ENCODE data around the gene PCDH9.

Gene PCDH9

GRCh38 chr13:67175836-67176459 lies 54.2 kb downstream of the PCDH9 start:
- no peak for DNase-seq (ENCODE audit: insufficient read length, low spot score)
- FAIRE-seq: no peak

GRCh38 chr13:67168384-67168783 lies 61.8 kb downstream of the PCDH9 start:
- no peak for FAIRE-seq

GRCh38 chr13:67167420-67167819 lies 62.7 kb downstream of the PCDH9 start:
- FAIRE-seq: no peak
- no peak for DNase-seq (ENCODE audit: insufficient read length, low spot score)

More at GRCh38 chr13:67168384-67168783, 61.8 kb downstream of the PCDH9 start:
- DNase-seq (ENCODE audit: insufficient read length, low spot score): no peak

- no peak for FAIRE-seq
These were observed 69.0 kb downstream of the PCDH9 start for GRCh38 chr13:67161176-67161575.

GRCh38 chr13:67158903-67159302 lies 71.2 kb downstream of the PCDH9 start:
- DNase-seq (ENCODE audit: insufficient read length, low spot score) (no peak), FAIRE-seq (no peak)

More at GRCh38 chr13:67161176-67161575, 69.0 kb downstream of the PCDH9 start:
- DNase-seq (ENCODE audit: insufficient read length, low spot score): no peak

- FAIRE-seq: no peak
- DNase-seq (ENCODE audit: insufficient read length, low spot score): no peak
These were observed 73.4 kb downstream of the PCDH9 start for GRCh38 chr13:67156723-67157060.

GRCh38 chr13:67155898-67156722 lies 74.0 kb downstream of the PCDH9 start:
- FAIRE-seq: no peak
- DNase-seq (ENCODE audit: insufficient read length, low spot score): no peak

- DNase-seq (ENCODE audit: insufficient read length, low spot score) (no peak), FAIRE-seq (no peak)
These were observed 78.1 kb downstream of the PCDH9 start for GRCh38 chr13:67152085-67152484.

GRCh38 chr13:67151652-67152051 lies 78.5 kb downstream of the PCDH9 start:
- FAIRE-seq: no peak

GRCh38 chr13:67150608-67151007 lies 79.5 kb downstream of the PCDH9 start:
- FAIRE-seq (no peak), DNase-seq (ENCODE audit: insufficient read length, low spot score) (no peak)

More at GRCh38 chr13:67151652-67152051, 78.5 kb downstream of the PCDH9 start:
- no peak for DNase-seq (ENCODE audit: insufficient read length, low spot score)

GRCh38 chr13:67148161-67148571 lies 82.0 kb downstream of the PCDH9 start:
- no peak for DNase-seq (ENCODE audit: insufficient read length, low spot score)
- FAIRE-seq: no peak

- no peak for FAIRE-seq
- no peak for DNase-seq (ENCODE audit: insufficient read length, low spot score)
These were observed 82.6 kb downstream of the PCDH9 start for GRCh38 chr13:67147342-67148133.

GRCh38 chr13:67146523-67147130 lies 83.5 kb downstream of the PCDH9 start:
- FAIRE-seq: no peak
- DNase-seq (ENCODE audit: insufficient read length, low spot score): no peak

- no peak for FAIRE-seq
- DNase-seq (ENCODE audit: insufficient read length, low spot score): no peak
These were observed 84.2 kb downstream of the PCDH9 start for GRCh38 chr13:67145950-67146349.

- FAIRE-seq: no peak
- no peak for DNase-seq (ENCODE audit: insufficient read length, low spot score)
These were observed 86.5 kb downstream of the PCDH9 start for GRCh38 chr13:67143544-67144115.

GRCh38 chr13:67140006-67140405 lies 90.1 kb downstream of the PCDH9 start:
- no peak for FAIRE-seq
- DNase-seq (ENCODE audit: insufficient read length, low spot score): no peak

- no peak for FAIRE-seq
- DNase-seq (ENCODE audit: insufficient read length, low spot score): no peak
These were observed 90.6 kb downstream of the PCDH9 start for GRCh38 chr13:67139551-67139950.

GRCh38 chr13:67138970-67139369 lies 91.2 kb downstream of the PCDH9 start:
- FAIRE-seq: no peak
- DNase-seq (ENCODE audit: insufficient read length, low spot score): no peak

- no peak for DNase-seq (ENCODE audit: insufficient read length, low spot score)
- FAIRE-seq: no peak
These were observed 92.9 kb downstream of the PCDH9 start for GRCh38 chr13:67137044-67137735.

- no peak for FAIRE-seq
These were observed 94.0 kb downstream of the PCDH9 start for GRCh38 chr13:67136157-67136556.

More at GRCh38 chr13:67136157-67136556, 94.0 kb downstream of the PCDH9 start:
- DNase-seq (ENCODE audit: insufficient read length, low spot score): no peak
